ENCODE results near the gene RNASE8.

- TF ChIP-seq, protein P1, sequence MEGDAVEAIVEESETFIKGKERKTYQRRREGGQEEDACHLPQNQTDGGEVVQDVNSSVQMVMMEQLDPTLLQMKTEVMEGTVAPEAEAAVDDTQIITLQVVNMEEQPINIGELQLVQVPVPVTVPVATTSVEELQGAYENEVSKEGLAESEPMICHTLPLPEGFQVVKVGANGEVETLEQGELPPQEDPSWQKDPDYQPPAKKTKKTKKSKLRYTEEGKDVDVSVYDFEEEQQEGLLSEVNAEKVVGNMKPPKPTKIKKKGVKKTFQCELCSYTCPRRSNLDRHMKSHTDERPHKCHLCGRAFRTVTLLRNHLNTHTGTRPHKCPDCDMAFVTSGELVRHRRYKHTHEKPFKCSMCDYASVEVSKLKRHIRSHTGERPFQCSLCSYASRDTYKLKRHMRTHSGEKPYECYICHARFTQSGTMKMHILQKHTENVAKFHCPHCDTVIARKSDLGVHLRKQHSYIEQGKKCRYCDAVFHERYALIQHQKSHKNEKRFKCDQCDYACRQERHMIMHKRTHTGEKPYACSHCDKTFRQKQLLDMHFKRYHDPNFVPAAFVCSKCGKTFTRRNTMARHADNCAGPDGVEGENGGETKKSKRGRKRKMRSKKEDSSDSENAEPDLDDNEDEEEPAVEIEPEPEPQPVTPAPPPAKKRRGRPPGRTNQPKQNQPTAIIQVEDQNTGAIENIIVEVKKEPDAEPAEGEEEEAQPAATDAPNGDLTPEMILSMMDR (IDR thresholded peaks at IDR 0.05; ENCODE audit: low read depth, low read length, poor library complexity, severe bottlenecking) = no peak
- no peak for TF ChIP-seq EZH2phosphoT487 (IDR thresholded peaks at IDR 0.05; ENCODE audit: borderline replicate concordance, low read length)
These were observed 39.3 kb upstream of the RNASE8 start for GRCh38 chr14:21018286-21018685.

All from DOHH2 (cell line).